MM.1S (cell line): ENCODE measurements around the gene DYNC1I1.

Source experiments
- DNase-seq: peaks from one replicate; pipeline ENCODE4 v3.0.0-alpha.2; 2015
- H2AFZ ChIP-seq: fragments of 300-600 bp; sonication (generic); 2 replicates; pipeline ENCODE4 v1.6.0; 2016; ENCODE audit warnings: antibody characterized with exemption, low read length
- H3F3A ChIP-seq: fragments of 300-600 bp; sonication (generic); 2 replicates; pipeline ENCODE4 v1.6.1; 2016; ENCODE audit warnings: mild to moderate bottlenecking, antibody characterized with exemption, low read length, moderate library complexity, mixed read lengths; ENCODE audit not compliant: insufficient read depth
- H3K27ac ChIP-seq: fragments of 300-600 bp; sonication (generic); 2 replicates; pipeline ENCODE4 v1.5.1; 2016; ENCODE audit warnings: mild to moderate bottlenecking, low read length
- H3K27me3 ChIP-seq: fragments of 300-600 bp; sonication (generic); replicated peaks from 2 replicates; pipeline ENCODE4 v1.6.0; 2016; ENCODE audit warnings: low read length; ENCODE audit not compliant: insufficient read depth
- H3K36me3 ChIP-seq: fragments of 300-600 bp; sonication (generic); replicated peaks from 2 replicates; pipeline ENCODE4 v1.6.1; 2016; ENCODE audit warnings: mild to moderate bottlenecking, low read length, mixed read lengths; ENCODE audit not compliant: insufficient read depth
- H3K4me1 ChIP-seq: fragments of 300-600 bp; sonication (generic); 2 replicates; pipeline ENCODE4 v1.6.1; 2016; ENCODE audit warnings: low read length, mixed read lengths
- H3K4me2 ChIP-seq: fragments of 300-600 bp; sonication (generic); 2 replicates; pipeline ENCODE4 v1.6.0; 2016; ENCODE audit warnings: low read depth, low read length
- H3K4me3 ChIP-seq: fragments of 300-600 bp; sonication (generic); 2 replicates; pipeline ENCODE4 v1.5.1; 2016; ENCODE audit warnings: low read length, mixed read lengths
- H3K79me2 ChIP-seq: fragments of 300-600 bp; sonication (generic); 2 replicates; pipeline ENCODE4 v1.6.1; 2016; ENCODE audit warnings: mixed run types, low read length, mixed read lengths
- H3K9ac ChIP-seq: fragments of 300-600 bp; sonication (generic); 2 replicates; pipeline ENCODE4 v1.6.1; 2016; ENCODE audit warnings: low read length, mixed read lengths
- H3K9me2 ChIP-seq: fragments of 300-600 bp; sonication (generic); replicated peaks from 2 replicates; pipeline ENCODE4 v1.6.1; 2016; ENCODE audit warnings: mild to moderate bottlenecking, low read length, mixed read lengths; ENCODE audit not compliant: insufficient read depth
- H3K9me3 ChIP-seq: fragments of 300-600 bp; sonication (generic); replicated peaks from 2 replicates; pipeline ENCODE4 v1.6.1; 2016; ENCODE audit warnings: mild to moderate bottlenecking, low read length, mixed read lengths; ENCODE audit not compliant: insufficient read depth
- H4K20me1 ChIP-seq: fragments of 300-600 bp; sonication (generic); 2 replicates; pipeline ENCODE4 v1.6.1; 2016; ENCODE audit warnings: mild to moderate bottlenecking, low read length, moderate library complexity, mixed read lengths; ENCODE audit not compliant: insufficient read depth
- CTCF ChIP-seq: fragments of 300-600 bp; sonication (generic); IDR thresholded peaks from 2 replicates; pipeline ENCODE4 v1.5.1; 2016; ENCODE audit warnings: antibody characterized with exemption, low read length, mixed read lengths
- EZH2 ChIP-seq: fragments of 300-600 bp; sonication (generic); optimal IDR thresholded peaks from 2 replicates; pipeline ENCODE3; 2017; ENCODE audit warnings: low read depth, mild to moderate bottlenecking, antibody characterized with exemption, low read length, mixed read lengths
- EZH2phosphoT487 ChIP-seq: fragments of 300-600 bp; sonication (generic); IDR thresholded peaks from 2 replicates; pipeline ENCODE4 v1.6.1; 2018; ENCODE audit warnings: antibody characterized with exemption, low read length

DYNC1I1 gene

GRCh38 chr7:96016735-96017134 is 244.4 kb downstream of the DYNC1I1 start:
- Histone ChIP-seq H3K27me3 (no peaks in the 10 kb centered on the region), H2AFZ (no peak overlapping the region), H3K4me2 (no peak overlapping the region), H3F3A (no peaks in the 10 kb centered on the region), H3K9ac (no peak overlapping the region), H3K36me3 (no peaks in the 10 kb centered on the region), H3K9me3 (no peaks in the 10 kb centered on the region), H3K4me1 (no peaks in the 10 kb centered on the region), H3K27ac (no peak overlapping the region), H3K9me2 (no peaks in the 10 kb centered on the region), H4K20me1 (no peaks in the 10 kb centered on the region), H3K4me3 (no peak overlapping the region), H3K79me2 (no peaks in the 10 kb centered on the region)
- TF ChIP-seq EZH2 = no peak
- no peak for DNase-seq

GRCh38 chr7:96017877-96018276 is 245.5 kb downstream of the DYNC1I1 start:
- no peak overlapping the region for H3K27ac ChIP-seq
- H3K9ac ChIP-seq = no peak overlapping the region
- H3F3A ChIP-seq = no peaks in the 10 kb centered on the region
- TF ChIP-seq EZH2phosphoT487 (no peak), CTCF (no peak), EZH2 (no peak)
- no peak for DNase-seq
- no peaks in the 10 kb centered on the region for H3K36me3 ChIP-seq
- no peaks in the 10 kb centered on the region for H3K9me2 ChIP-seq
- no peaks in the 10 kb centered on the region for H4K20me1 ChIP-seq
- H3K9me3 ChIP-seq = no peaks in the 10 kb centered on the region
- H3K79me2 ChIP-seq = no peaks in the 10 kb centered on the region
- no peak overlapping the region for H3K4me3 ChIP-seq
- no peak overlapping the region for H3K4me2 ChIP-seq
- no peaks in the 10 kb centered on the region for H3K4me1 ChIP-seq
- H2AFZ ChIP-seq = no peak overlapping the region
- no peaks in the 10 kb centered on the region for H3K27me3 ChIP-seq

GRCh38 chr7:96021568-96021967 is 249.2 kb downstream of the DYNC1I1 start:
- Histone ChIP-seq H3K9me2 (no peaks in the 10 kb centered on the region), H3K27me3 (no peaks in the 10 kb centered on the region), H3K4me2 (no peak overlapping the region), H3K4me3 (no peak overlapping the region), H3K4me1 (no peaks in the 10 kb centered on the region), H2AFZ (no peak overlapping the region), H3K9ac (no peak overlapping the region), H4K20me1 (no peaks in the 10 kb centered on the region), H3K9me3 (no peaks in the 10 kb centered on the region), H3K27ac (no peak overlapping the region), H3K36me3 (no peaks in the 10 kb centered on the region), H3F3A (no peaks in the 10 kb centered on the region), H3K79me2 (no peaks in the 10 kb centered on the region)
- TF ChIP-seq EZH2phosphoT487 = no peak
- no peak for TF ChIP-seq CTCF
- TF ChIP-seq EZH2 = no peak
- DNase-seq = no peak

- no peak for DNase-seq
- H3K9me2 ChIP-seq = no peaks in the 10 kb centered on the region
- no peak overlapping the region for H3K4me3 ChIP-seq
- no peak overlapping the region for H2AFZ ChIP-seq
- no peak overlapping the region for H3K4me2 ChIP-seq
- H3K27me3 ChIP-seq = no peaks in the 10 kb centered on the region
- H3K9ac ChIP-seq = no peak overlapping the region
- no peaks in the 10 kb centered on the region for H3K9me3 ChIP-seq
- TF ChIP-seq EZH2phosphoT487 (no peak), EZH2 (no peak), CTCF (no peak)
- H3F3A ChIP-seq = no peaks in the 10 kb centered on the region
- no peaks in the 10 kb centered on the region for H4K20me1 ChIP-seq
- no peaks in the 10 kb centered on the region for H3K36me3 ChIP-seq
- no peaks in the 10 kb centered on the region for H3K79me2 ChIP-seq
- no peaks in the 10 kb centered on the region for H3K4me1 ChIP-seq
- H3K27ac ChIP-seq = no peak overlapping the region
These were observed 251.0 kb downstream of the DYNC1I1 start for GRCh38 chr7:96023387-96023786.
